SK-N-SH (cell line): Measurements from ENCODE around the gene NANOS3. TPM values are rescaled to one million over a fixed set of nuclear protein-coding genes. Genes with fewer than 3 reads are reported as not detected.

ENCODE experiments used
- CTCF ChIA-PET: fragments of 300-600, 350-600 bp; formaldehyde crosslinking; extraction: SDS; loops from one replicate; lab custom pipeline; 2021; lab: Yijun Ruan, JAX
- POLR2A ChIA-PET: fragments of 350-600 bp; sonication (Branson Sonifier 250); formaldehyde crosslinking; extraction: SDS; loops from one replicate; lab custom pipeline; 2020; ENCODE audit warnings: antibody characterized with exemption, inconsistent platforms; lab: Yijun Ruan, JAX
- DNase-seq: peaks from one replicate; pipeline ENCODE4 v3.0.0; 2012
- H2AFZ ChIP-seq: fragments of 200-600 bp; sonication (generic); 2 replicates; pipeline ENCODE4 v1.8.1; 2016; ENCODE audit warnings: antibody characterized with exemption, mild to moderate bottlenecking, low read depth
- H3F3A ChIP-seq: fragments of 200-600 bp; sonication (generic); replicated peaks from 2 replicates; pipeline ENCODE3; 2016; ENCODE audit warnings: antibody characterized with exemption, mild to moderate bottlenecking; ENCODE audit not compliant: insufficient read depth
- H3K27ac ChIP-seq, 2 experiments: fragments of 200-500 bp in 1 of 2; fragments of 200-600 bp in 1 of 2; sonication (Bioruptor generic) in 1 of 2; sonication (generic), shearing (Covaris generic) in 1 of 2; 2 replicates each; pipeline versions ENCODE4 v1.5.1 to v1.6.1; 2014 to 2016; ENCODE audit warnings: low read depth in 2 of 2, inconsistent platforms in 1 of 2, low read length in 1 of 2, mild to moderate bottlenecking in 1 of 2, mixed read lengths in 1 of 2
- H3K27me3 ChIP-seq: fragments of 200-600 bp; sonication (generic), shearing (Covaris generic); 2 replicates; pipeline ENCODE4 v1.6.1; 2016; ENCODE audit warnings: mixed run types; ENCODE audit not compliant: insufficient read depth
- H3K36me3 ChIP-seq, 2 experiments: fragments of 200-500 bp in 1 of 2; fragments of 200-600 bp in 1 of 2; sonication (Bioruptor generic) in 1 of 2; sonication (generic) in 1 of 2; replicated peaks in 1 of 2; 2 replicates each; pipeline versions ENCODE3 to v1.5.1; 2014 to 2016; ENCODE audit warnings: low read length in 1 of 2, mild to moderate bottlenecking in 1 of 2; ENCODE audit not compliant: insufficient read depth in 2 of 2, control insufficient read depth in 1 of 2
- H3K4me1 ChIP-seq, 2 experiments: fragments of 200-500 bp in 1 of 2; fragments of 200-600 bp in 1 of 2; sonication (Bioruptor generic) in 1 of 2; sonication (generic), shearing (Covaris generic) in 1 of 2; 2 replicates each; pipeline versions ENCODE4 v1.5.1 to v1.6.1; 2014 to 2016; ENCODE audit warnings: low read depth in 1 of 2, low read length in 1 of 2, mixed run types in 1 of 2; ENCODE audit not compliant: insufficient read depth in 2 of 2, control insufficient read depth in 1 of 2
- H3K4me2 ChIP-seq: fragments of 200-600 bp; sonication (generic), shearing (Covaris generic); 2 replicates; pipeline ENCODE4 v1.6.1; 2017; ENCODE audit warnings: mixed run types
- H3K4me3 ChIP-seq, 2 experiments: fragments of 200-500 bp in 1 of 2; fragments of 200-600 bp in 1 of 2; sonication (Bioruptor generic) in 1 of 2; sonication (generic), shearing (Covaris generic) in 1 of 2; 2 replicates each; pipeline versions ENCODE4 v1.5.1 to v1.8.1; 2014 to 2016; ENCODE audit warnings: low read depth in 2 of 2, inconsistent platforms in 1 of 2, low read length in 1 of 2, mild to moderate bottlenecking in 1 of 2, mixed read lengths in 1 of 2, moderate library complexity in 1 of 2
- H3K79me2 ChIP-seq: fragments of 200-600 bp; sonication (generic); 2 replicates; pipeline ENCODE4 v1.8.1; 2017; ENCODE audit warnings: mild to moderate bottlenecking; ENCODE audit not compliant: insufficient read depth
- H3K9ac ChIP-seq: fragments of 200-600 bp; sonication (generic); 2 replicates; pipeline ENCODE4 v1.6.1; 2017; ENCODE audit warnings: mixed run types
- H3K9me2 ChIP-seq: fragments of 200-600 bp; sonication (generic); 2 replicates; pipeline ENCODE4 v1.6.1; 2017; ENCODE audit warnings: mixed run types
- H3K9me3 ChIP-seq: fragments of 200-600 bp; sonication (generic); 2 replicates; pipeline ENCODE4 v1.6.1; 2017; ENCODE audit warnings: mixed run types, mild to moderate bottlenecking, moderate library complexity
- H4K20me1 ChIP-seq: fragments of 200-600 bp; sonication (generic); 2 replicates; pipeline ENCODE4 v1.6.1; 2017; ENCODE audit warnings: mild to moderate bottlenecking, mixed run types; ENCODE audit not compliant: insufficient read depth
- ELF1 ChIP-seq: IDR thresholded peaks from 2 replicates; pipeline ENCODE4 v1.4.0; 2012
- EZH2phosphoT487 ChIP-seq: fragments of 200-600 bp; sonication (generic); IDR thresholded peaks from 2 replicates; pipeline ENCODE4 v1.6.1; 2017; ENCODE audit warnings: low read depth, mixed run types, mild to moderate bottlenecking, antibody characterized with exemption, moderate library complexity, borderline replicate concordance
- FOSL2 ChIP-seq: IDR thresholded peaks from 2 replicates; pipeline ENCODE4 v1.4.0; 2012; ENCODE audit warnings: low read depth, mild to moderate bottlenecking, moderate library complexity, borderline replicate concordance
- FOXM1 ChIP-seq: IDR thresholded peaks from 2 replicates; pipeline ENCODE4 v1.4.0; 2012; ENCODE audit warnings: low read depth, mild to moderate bottlenecking
- GATA2 ChIP-seq: sonication (generic); formaldehyde crosslinking; IDR thresholded peaks from 2 replicates; pipeline ENCODE4 v1.5.0; 2020; ENCODE audit warnings: mild to moderate bottlenecking, missing genetic modification reagents
- MXI1 ChIP-seq: IDR thresholded peaks from 2 replicates; pipeline ENCODE4 v1.6.1; 2012; ENCODE audit warnings: mild to moderate bottlenecking, low read depth, low read length, improper control_type of control experiment
- NFIC ChIP-seq: IDR thresholded peaks from 2 replicates; pipeline ENCODE4 v1.4.0; 2012; ENCODE audit warnings: borderline replicate concordance
- POLR2AphosphoS5 ChIP-seq: IDR thresholded peaks from 2 replicates; pipeline ENCODE4 v1.6.1; 2012; ENCODE audit warnings: low read depth, low read length
- RCOR1 ChIP-seq: fragments of 150-350 bp; IDR thresholded peaks from 2 replicates; pipeline ENCODE4 v1.6.1; 2017; ENCODE audit warnings: antibody characterized with exemption, low read length
- RFX5 ChIP-seq: IDR thresholded peaks from 2 replicates; pipeline ENCODE4 v1.6.1; 2012; ENCODE audit warnings: mild to moderate bottlenecking, improper control_type of control experiment, low read length
- RXRA ChIP-seq: IDR thresholded peaks from 2 replicates; pipeline ENCODE4 v1.4.0; 2012; ENCODE audit warnings: low read depth, mild to moderate bottlenecking, borderline replicate concordance
- TEAD4 ChIP-seq: IDR thresholded peaks from 2 replicates; pipeline ENCODE4 v1.4.0; 2012; ENCODE audit warnings: mild to moderate bottlenecking, borderline replicate concordance; ENCODE audit not compliant: insufficient read depth
- WGBS: methylation state at CpG from one replicate; pipeline ENCODE4 v1.1.6; 2017; ENCODE audit warnings: low lambda C conversion rate; 5-methylcytosine and 5-hydroxymethylcytosine counted together
- polyA plus RNA-seq, 3 experiments: library from polyadenylated mRNA; depleted of rRNA; stranded (reverse); fragments of >200 nt; gene quantifications; 2 replicates each; pipeline ENCODE4 v1.2.3, GENCODE V29; 2012
- TF ChIP-seq, protein P1 (sequence below): fragments of 200-600 bp; sonication (generic); IDR thresholded peaks from 2 replicates; pipeline ENCODE4 v1.6.1; 2017; ENCODE audit warnings: antibody characterized with exemption, mild to moderate bottlenecking, moderate library complexity
- TF ChIP-seq, protein P2 (sequence below): IDR thresholded peaks from 2 replicates; pipeline ENCODE4 v1.4.0; 2012; ENCODE audit warnings: low read depth
- TF ChIP-seq, protein P3 (sequence below): IDR thresholded peaks from 2 replicates; pipeline ENCODE4 v1.6.1; 2012; ENCODE audit warnings: mild to moderate bottlenecking, low read depth, low read length, moderate library complexity
- TF ChIP-seq, protein P4 (sequence below): IDR thresholded peaks from 2 replicates; pipeline ENCODE4; 2012

The NANOS3 gene
- polyA plus RNA-seq, 1 of the 3 experiments (the other 2 are of a cell fraction): 0.53 TPM

DNA sequence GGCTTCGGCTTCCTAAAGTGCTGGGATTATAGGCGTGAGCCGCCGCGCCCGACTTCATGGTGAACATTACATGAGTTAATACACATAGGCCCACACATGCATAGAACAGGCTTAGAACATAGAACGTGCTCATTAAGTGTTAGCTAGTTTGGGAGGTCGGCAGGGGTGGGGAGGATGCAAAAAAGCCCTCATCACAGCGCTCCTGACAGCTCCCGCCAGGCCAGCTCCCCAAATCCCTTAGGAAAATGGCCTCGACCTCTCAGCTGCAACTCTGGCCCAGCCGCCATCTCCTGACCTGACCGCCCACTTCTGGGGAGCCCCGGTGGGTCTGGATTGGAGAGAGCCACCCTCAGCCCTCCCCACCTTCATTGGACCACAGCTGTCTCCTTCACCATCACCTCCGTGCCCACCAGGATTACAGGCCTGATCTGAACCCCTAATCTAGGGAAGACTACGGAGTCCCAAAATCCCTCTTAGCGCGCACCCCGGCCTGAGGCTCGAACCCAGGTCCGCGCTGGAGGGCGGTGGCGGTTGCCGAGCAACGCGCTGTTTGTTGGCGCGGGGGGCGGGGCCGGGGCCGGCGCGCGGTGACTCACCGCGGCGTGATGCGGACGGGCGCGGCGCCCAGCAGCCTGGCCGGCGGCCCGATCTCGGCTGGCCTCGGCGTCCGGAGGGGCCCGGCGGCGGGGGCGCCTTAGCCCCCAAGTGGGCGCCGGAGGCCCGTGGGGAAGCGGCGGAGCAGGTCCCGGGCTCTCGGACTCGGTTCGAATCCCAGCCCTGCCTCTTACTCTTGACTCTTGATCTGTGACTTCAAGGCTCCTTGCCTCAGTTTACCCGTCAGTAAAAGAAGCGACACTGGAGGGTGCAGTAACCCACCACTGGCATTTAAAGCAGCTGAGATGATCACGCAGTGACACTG lies 26.7 kb upstream of the NANOS3 start:
- Histone ChIP-seq H3K4me3 (peak overlapping the region in 1 of 2 experiments; percentile 53; a peak in 3 of 4 replicates), H4K20me1 (no peaks in the 10 kb centered on the region), H3K9me2 (no peaks in the 10 kb centered on the region), H2AFZ (peak overlapping the region; percentile 66; the same call in 1 of the 2 replicates), H3K9me3 (no peaks in the 10 kb centered on the region), H3F3A (peaks cover 72% of the 10 kb centered on the region), H3K4me1 (peaks cover 25 to 34% of the 10 kb centered on the region in 2 experiments; a peak in 3 of 4 replicates), H3K4me2 (peak overlapping the region; percentile 89), H3K36me3 (no peaks in the 10 kb centered on the region), H3K9ac (peak overlapping the region; percentile 96), H3K27me3 (no peaks in the 10 kb centered on the region), H3K79me2 (peaks cover 17% of the 10 kb centered on the region), H3K27ac (peak overlapping the region; percentile 85 to 100)
- ChIA-PET POLR2A (no interaction called here), CTCF (interaction anchor here (0.7 to 5.9 kb wide), 3 partner anchors 12 to 66 kb away, joined by 3 to 51 read pairs (median 5); no protein-coding TSS in a partner anchor)
- WGBS: 38% methylated on average over 27 of the region's 66 CpGs
- peak; percentile 89 for DNase-seq
- TF ChIP-seq, protein P1, sequence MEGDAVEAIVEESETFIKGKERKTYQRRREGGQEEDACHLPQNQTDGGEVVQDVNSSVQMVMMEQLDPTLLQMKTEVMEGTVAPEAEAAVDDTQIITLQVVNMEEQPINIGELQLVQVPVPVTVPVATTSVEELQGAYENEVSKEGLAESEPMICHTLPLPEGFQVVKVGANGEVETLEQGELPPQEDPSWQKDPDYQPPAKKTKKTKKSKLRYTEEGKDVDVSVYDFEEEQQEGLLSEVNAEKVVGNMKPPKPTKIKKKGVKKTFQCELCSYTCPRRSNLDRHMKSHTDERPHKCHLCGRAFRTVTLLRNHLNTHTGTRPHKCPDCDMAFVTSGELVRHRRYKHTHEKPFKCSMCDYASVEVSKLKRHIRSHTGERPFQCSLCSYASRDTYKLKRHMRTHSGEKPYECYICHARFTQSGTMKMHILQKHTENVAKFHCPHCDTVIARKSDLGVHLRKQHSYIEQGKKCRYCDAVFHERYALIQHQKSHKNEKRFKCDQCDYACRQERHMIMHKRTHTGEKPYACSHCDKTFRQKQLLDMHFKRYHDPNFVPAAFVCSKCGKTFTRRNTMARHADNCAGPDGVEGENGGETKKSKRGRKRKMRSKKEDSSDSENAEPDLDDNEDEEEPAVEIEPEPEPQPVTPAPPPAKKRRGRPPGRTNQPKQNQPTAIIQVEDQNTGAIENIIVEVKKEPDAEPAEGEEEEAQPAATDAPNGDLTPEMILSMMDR: no peak
- TF ChIP-seq, protein P2, sequence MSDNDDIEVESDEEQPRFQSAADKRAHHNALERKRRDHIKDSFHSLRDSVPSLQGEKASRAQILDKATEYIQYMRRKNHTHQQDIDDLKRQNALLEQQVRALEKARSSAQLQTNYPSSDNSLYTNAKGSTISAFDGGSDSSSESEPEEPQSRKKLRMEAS: no peak
- peak; percentile 53; the same call in 1 of the 2 replicates for TF ChIP-seq FOSL2
- TF ChIP-seq NFIC: peak; percentile 76
- peak; percentile 48; the same call in 1 of the 2 replicates for TF ChIP-seq MXI1
- no peak for TF ChIP-seq ELF1
- TF ChIP-seq TEAD4: no peak

DNA sequence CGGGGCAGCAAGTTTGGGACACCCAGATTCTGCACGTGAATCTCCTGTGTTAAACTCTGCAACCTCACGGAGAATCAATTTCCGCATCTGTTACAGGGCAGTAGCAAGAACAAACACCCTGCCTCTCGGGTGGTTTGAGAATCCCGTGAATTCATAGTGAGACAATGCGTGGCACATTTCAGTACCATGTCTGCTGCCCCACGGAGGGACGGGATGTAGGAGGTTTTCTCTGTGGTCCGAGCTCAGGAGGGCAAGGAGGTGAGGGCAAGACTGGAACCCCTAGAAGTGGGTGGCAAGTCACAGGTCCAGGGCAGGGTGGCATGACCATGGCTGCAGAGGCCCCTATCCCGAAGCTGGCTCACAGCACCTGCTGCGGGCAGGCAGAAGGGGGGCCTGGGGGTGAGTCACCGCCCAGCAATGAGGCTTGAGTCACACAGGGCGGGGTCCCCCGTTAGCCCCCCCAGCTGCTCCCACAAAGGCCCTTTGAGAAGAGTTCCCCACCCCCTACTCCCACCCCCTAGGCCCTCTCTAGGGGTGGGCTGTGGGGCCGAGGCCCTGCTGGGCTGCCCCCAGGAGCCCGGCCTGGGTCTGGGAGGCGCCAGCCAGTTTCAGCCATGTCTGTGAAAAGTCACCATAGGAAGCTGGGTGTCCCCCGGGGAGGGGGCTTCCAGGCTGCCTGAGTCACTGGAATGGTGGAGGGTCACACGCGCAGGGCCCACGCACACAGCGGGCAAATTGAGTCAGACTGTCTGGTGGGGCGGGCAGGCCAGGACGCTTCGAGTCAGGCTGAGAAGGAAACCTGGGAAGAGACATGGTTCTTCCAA lies 25.8 kb upstream of the NANOS3 start:
- DNase-seq: peak; percentile 42
- Histone ChIP-seq H3K36me3 (no peaks in the 10 kb centered on the region), H3K79me2 (peaks cover 17% of the 10 kb centered on the region), H3F3A (peaks cover 65% of the 10 kb centered on the region), H4K20me1 (no peaks in the 10 kb centered on the region), H3K4me2 (peak overlapping the region; percentile 89), H2AFZ (no peak overlapping the region), H3K9ac (peak overlapping the region; percentile 96), H3K27ac (peak overlapping the region; percentile 85 to 100), H3K9me2 (no peaks in the 10 kb centered on the region), H3K27me3 (no peaks in the 10 kb centered on the region), H3K4me1 (peaks cover 25 to 32% of the 10 kb centered on the region in 2 experiments; a peak in 3 of 4 replicates), H3K9me3 (no peaks in the 10 kb centered on the region), H3K4me3 (peak overlapping the region in 1 of 2 experiments; percentile 53; a peak in 3 of 4 replicates)
- ChIA-PET POLR2A (no interaction called here), CTCF (interaction anchor here (1.4 to 5.9 kb wide), 2 partner anchors 12 to 67 kb away, joined by 5 to 51 read pairs; no protein-coding TSS in a partner anchor)
- WGBS: 5% methylated on average over 17 of the region's 26 CpGs
- TF ChIP-seq, protein P3, sequence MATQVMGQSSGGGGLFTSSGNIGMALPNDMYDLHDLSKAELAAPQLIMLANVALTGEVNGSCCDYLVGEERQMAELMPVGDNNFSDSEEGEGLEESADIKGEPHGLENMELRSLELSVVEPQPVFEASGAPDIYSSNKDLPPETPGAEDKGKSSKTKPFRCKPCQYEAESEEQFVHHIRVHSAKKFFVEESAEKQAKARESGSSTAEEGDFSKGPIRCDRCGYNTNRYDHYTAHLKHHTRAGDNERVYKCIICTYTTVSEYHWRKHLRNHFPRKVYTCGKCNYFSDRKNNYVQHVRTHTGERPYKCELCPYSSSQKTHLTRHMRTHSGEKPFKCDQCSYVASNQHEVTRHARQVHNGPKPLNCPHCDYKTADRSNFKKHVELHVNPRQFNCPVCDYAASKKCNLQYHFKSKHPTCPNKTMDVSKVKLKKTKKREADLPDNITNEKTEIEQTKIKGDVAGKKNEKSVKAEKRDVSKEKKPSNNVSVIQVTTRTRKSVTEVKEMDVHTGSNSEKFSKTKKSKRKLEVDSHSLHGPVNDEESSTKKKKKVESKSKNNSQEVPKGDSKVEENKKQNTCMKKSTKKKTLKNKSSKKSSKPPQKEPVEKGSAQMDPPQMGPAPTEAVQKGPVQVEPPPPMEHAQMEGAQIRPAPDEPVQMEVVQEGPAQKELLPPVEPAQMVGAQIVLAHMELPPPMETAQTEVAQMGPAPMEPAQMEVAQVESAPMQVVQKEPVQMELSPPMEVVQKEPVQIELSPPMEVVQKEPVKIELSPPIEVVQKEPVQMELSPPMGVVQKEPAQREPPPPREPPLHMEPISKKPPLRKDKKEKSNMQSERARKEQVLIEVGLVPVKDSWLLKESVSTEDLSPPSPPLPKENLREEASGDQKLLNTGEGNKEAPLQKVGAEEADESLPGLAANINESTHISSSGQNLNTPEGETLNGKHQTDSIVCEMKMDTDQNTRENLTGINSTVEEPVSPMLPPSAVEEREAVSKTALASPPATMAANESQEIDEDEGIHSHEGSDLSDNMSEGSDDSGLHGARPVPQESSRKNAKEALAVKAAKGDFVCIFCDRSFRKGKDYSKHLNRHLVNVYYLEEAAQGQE: peak; percentile 59; the same call in 1 of the 2 replicates
- TF ChIP-seq EZH2phosphoT487 (no peak), MXI1 (no peak), RCOR1 (no peak), RFX5 (no peak), FOSL2 (peak; percentile 99), ELF1 (peak; percentile 47; the same call in 1 of the 2 replicates), TEAD4 (peak; percentile 98), RXRA (peak; percentile 88; the same call in 1 of the 2 replicates), POLR2AphosphoS5 (peak; percentile 75), GATA2 (no peak), FOXM1 (no peak)
- TF ChIP-seq, protein P4, sequence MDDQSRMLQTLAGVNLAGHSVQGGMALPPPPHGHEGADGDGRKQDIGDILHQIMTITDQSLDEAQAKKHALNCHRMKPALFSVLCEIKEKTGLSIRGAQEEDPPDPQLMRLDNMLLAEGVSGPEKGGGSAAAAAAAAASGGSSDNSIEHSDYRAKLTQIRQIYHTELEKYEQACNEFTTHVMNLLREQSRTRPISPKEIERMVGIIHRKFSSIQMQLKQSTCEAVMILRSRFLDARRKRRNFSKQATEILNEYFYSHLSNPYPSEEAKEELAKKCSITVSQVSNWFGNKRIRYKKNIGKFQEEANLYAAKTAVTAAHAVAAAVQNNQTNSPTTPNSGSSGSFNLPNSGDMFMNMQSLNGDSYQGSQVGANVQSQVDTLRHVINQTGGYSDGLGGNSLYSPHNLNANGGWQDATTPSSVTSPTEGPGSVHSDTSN: peak; percentile 64
